ENCODE measurements around the gene ITGBL1.

DNA sequence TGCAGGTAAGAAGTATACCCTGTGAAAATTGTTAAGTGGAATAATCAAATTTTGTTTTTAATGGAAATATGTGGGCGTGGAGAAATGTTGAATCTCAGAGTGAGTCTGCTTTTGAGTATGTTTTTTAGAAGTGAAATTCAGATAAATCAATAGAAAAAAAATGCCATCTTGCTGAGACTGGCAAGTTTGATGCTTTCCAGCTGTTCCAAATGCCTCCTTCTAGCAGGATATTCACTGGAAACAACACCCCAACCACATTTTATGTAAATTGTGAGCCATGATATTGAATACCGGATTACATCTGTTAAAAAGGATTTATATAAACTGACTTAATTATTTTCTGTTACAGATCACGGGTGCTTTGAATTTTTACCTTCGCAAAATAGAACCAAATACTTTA lies 115.4 kb downstream of the ITGBL1 start:
- no peak for TF ChIP-seq CTCF (IDR thresholded peaks at IDR 0.05; ENCODE audit: low read depth, low read length)
- TF ChIP-seq POLR2A (IDR thresholded peaks at IDR 0.05; ENCODE audit: extremely low read depth, insufficient read length) = no peak
- TF ChIP-seq MAX (IDR thresholded peaks at IDR 0.05; ENCODE audit: low read depth, low read length) = no peak
- no peak for TF ChIP-seq MYC (IDR thresholded peaks at IDR 0.05; ENCODE audit: low read depth, low read length)
